ENCODE data around the gene GPR156.
A peak's percentile ranks its signal among the peaks of the same experiment; 100 is the strongest.

GPR156 gene

GRCh38 chr3:120193554-120193953, 91.5 kb downstream of the GPR156 start:
- TF ChIP-seq CTCF (conservative IDR thresholded peaks at IDR 0.05) = no peak
- no peak overlapping the region for H3K27ac ChIP-seq

DNA sequence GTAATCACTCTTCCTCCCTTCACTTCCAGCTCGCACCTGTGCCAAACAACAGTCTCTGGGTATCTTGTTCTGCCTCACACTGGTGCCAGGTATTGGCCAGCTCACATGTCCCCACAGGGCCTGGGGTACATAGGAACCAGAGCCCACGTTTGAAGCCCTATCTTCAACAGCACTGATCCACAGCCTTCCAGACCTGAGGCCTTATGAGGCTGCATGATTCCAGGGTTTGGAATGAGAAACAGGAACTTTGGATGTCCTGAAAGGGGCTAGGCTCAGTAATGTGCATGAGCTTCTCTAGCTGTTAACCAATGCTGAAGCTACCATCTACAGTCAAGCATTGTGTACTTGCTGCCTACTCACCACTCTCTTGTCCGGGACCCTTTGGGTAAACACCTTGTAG, 92.4 kb downstream of the GPR156 start:
- no peak for TF ChIP-seq CTCF (conservative IDR thresholded peaks at IDR 0.05)
- no peak overlapping the region for H3K27ac ChIP-seq

DNA sequence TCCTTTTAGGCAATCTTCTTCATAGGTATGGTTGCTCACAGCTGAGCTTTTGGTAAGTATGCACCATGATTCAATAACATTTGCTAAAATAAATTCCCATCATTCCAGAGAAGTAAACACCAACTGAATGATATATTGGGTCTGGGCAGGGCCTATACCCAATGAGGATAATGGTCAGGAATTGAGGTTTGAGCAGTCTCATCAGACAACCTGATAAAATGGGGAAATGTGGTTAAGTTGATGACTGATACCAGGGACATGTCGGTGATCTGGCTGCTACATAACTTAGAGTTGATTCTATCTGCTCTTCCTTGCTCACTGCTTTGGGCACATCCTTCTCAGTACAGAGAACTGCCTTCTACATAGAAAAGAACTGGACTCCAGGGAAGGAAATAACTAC, 92.9 kb downstream of the GPR156 start:
- no peak overlapping the region for H3K27ac ChIP-seq
- no peak for TF ChIP-seq CTCF (conservative IDR thresholded peaks at IDR 0.05)

DNA sequence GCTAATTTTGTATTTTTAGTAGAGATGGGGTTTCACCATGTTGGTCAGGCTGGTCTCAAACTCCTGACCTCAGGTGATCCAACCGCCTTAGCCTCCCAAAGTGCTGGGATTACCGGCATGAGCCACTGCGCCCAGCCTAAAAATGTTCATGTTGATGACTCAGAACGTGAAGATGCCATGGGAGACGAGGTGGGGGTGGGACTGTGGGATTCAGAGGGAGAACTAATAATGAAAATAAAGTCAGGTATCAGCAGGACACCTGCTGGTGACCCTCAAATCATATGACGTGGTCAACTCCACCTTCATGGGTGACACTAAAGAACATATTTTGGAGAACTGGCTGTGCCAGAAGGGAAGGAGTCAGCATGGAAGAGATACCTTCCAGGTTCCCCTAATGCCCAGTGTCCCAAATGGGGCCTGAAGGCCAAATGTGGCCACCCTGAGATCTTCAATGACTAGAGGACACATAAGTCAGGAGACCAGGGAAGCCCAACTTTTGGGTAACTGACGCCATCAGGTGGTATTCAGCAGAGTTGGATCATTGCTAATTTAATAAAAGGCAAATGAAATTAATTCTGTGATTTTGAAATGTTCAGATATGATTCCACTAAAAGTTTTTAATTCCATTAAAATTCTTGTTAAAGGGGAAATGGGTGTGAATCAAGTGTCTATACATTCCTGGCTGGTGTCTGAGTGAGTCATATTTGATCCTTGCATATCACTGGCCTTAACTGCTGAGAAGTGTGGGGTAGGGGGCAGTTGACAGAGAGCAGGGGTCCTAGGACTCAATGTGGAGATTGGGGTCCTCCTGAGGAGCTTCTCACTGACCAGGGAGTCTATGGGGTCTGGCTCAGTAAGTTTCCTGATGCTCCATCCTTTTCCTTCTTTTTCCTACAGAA, 102.2 kb downstream of the GPR156 start:
- no peak overlapping the region for H3K27ac ChIP-seq
- peak; percentile 54 for TF ChIP-seq CTCF (conservative IDR thresholded peaks at IDR 0.05)

GRCh38 chr3:120181632-120182031, 103.4 kb downstream of the GPR156 start:
- H3K27ac ChIP-seq = no peak overlapping the region
- no peak for TF ChIP-seq CTCF (conservative IDR thresholded peaks at IDR 0.05)

GRCh38 chr3:120180731-120181412, 104.2 kb downstream of the GPR156 start:
- no peak for TF ChIP-seq CTCF (conservative IDR thresholded peaks at IDR 0.05)
- no peak overlapping the region for H3K27ac ChIP-seq

DNA sequence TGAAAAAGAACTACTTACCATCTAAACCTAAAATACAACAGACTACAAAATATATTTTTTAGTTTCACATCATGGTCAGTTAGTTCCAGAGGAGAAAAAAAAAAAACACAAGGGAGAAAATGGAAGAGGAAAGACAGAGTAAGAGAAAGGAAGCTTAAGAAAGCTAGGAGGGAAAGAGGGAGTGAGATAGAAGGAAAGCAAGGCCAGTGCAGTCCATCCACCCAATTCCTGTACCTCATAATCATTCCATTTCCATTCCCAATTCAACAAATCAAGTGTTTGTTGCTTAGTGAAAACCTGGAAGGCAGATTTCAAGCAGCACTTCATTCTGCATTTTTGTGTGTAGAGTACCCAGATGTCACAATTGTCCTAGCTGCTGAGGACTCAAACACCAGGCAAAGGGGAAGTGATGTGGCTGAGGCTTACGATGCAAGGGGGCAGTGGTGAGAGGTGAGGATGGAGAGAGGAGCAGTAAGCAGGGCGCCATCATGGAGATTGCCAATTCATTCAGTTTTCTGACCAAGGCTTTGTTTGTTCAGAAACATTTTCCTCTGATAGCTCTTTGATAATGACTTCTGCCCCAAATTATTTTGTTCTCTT, 107.2 kb downstream of the GPR156 start:
- peak overlapping the region; percentile 56 for H3K27ac ChIP-seq
- TF ChIP-seq CTCF (conservative IDR thresholded peaks at IDR 0.05) = no peak
